Aorta (tissue), 5 donors: Measurements from ENCODE around the gene NUAK2. TPM values are rescaled to one million over a fixed set of nuclear protein-coding genes. Genes with fewer than 3 reads are reported as not detected.

Experiments used
- ATAC-seq: fragments of 200-7000 bp; cut with Tn5 transposase; one replicate; pipeline ENCODE4 v1.9.1; 2022; ENCODE audit warnings: moderate library complexity; ENCODE audit not compliant: low FRiP score
- DNase-seq, 2 donors: peaks; one replicate each; pipeline ENCODE4 v3.0.0-alpha.2; 2020
- H3K27ac ChIP-seq, 2 donors: one replicate each; pipeline ENCODE4 v1.5.1; 2013; ENCODE audit warnings: low read length in 2 of 2, mild to moderate bottlenecking in 2 of 2, moderate library complexity in 2 of 2, control low read depth in 1 of 2, inconsistent platforms in 1 of 2, low read depth in 1 of 2
- H3K27me3 ChIP-seq, 2 donors: one replicate each; pipeline ENCODE4 v1.6.1; 2013; ENCODE audit warnings: control low read depth in 1 of 2, low read length in 1 of 2, mild to moderate bottlenecking in 1 of 2, moderate library complexity in 1 of 2; ENCODE audit not compliant: insufficient read depth in 2 of 2, control insufficient read depth in 1 of 2
- H3K36me3 ChIP-seq, 2 donors: one replicate each; pipeline ENCODE4 v1.6.1; 2013; ENCODE audit warnings: control low read depth in 1 of 2, low read length in 1 of 2, mild to moderate bottlenecking in 1 of 2; ENCODE audit not compliant: insufficient read depth in 2 of 2, control insufficient read depth in 1 of 2
- H3K4me1 ChIP-seq, 2 donors: one replicate each; pipeline ENCODE4 v1.6.1; 2013; ENCODE audit warnings: low read length in 2 of 2, control low read depth in 1 of 2, mild to moderate bottlenecking in 1 of 2, moderate library complexity in 1 of 2; ENCODE audit not compliant: insufficient read depth in 2 of 2, control insufficient read depth in 1 of 2
- H3K4me3 ChIP-seq, 2 donors: one replicate each; pipeline ENCODE4 v1.5.1; 2013; ENCODE audit warnings: low read length in 2 of 2, control low read depth in 1 of 2, mild to moderate bottlenecking in 1 of 2
- H3K9me3 ChIP-seq: one replicate; pipeline ENCODE4 v1.6.1; 2013; ENCODE audit warnings: mild to moderate bottlenecking, low read length; ENCODE audit not compliant: control insufficient read depth
- WGBS, 2 donors: extraction: QIAGEN DNeasy Blood & Tissue Kit; methylation state at CpG; one replicate each; pipeline ENCODE4 v1.1.7; 2013; 5-methylcytosine and 5-hydroxymethylcytosine counted together
- intact Hi-C, 2 donors: fragments of 100-400 bp; cut with DNase I; formaldehyde crosslinking; loops; one replicate each; pipeline versions ENCODE4 v1.14.2 to v1.15.0; 2022
- polyA plus RNA-seq, 2 donors: library from polyadenylated mRNA; stranded (reverse); fragments of 200-250 nt; gene quantifications; one replicate each; pipeline ENCODE4 v1.2.3, GENCODE V29; 2013
- total RNA-seq, 2 donors: library from RNA; stranded (reverse); fragmentation: NEBNext Ultra II Directional; extraction: Animal tissue kit (Norgen Biotek cat#: 25700); gene quantifications; one replicate each; pipeline ENCODE4 v1.2.1, GENCODE V29; 2021
- donor health status: healthy with polysubstance abuse.
- donor health status: Bipolar disorder and iron deficiency.
- donor health status: DM: no; HTN: no; CAD: no.
- donor health status: DM: no; HTN: no; CAD: no.
- donor health status: DM: yes; HTN: yes; CAD: no.

The NUAK2 gene
- total and polyA plus RNA-seq, 4 donors = 0.49 to 3.0 (median 2.1) TPM

DNA sequence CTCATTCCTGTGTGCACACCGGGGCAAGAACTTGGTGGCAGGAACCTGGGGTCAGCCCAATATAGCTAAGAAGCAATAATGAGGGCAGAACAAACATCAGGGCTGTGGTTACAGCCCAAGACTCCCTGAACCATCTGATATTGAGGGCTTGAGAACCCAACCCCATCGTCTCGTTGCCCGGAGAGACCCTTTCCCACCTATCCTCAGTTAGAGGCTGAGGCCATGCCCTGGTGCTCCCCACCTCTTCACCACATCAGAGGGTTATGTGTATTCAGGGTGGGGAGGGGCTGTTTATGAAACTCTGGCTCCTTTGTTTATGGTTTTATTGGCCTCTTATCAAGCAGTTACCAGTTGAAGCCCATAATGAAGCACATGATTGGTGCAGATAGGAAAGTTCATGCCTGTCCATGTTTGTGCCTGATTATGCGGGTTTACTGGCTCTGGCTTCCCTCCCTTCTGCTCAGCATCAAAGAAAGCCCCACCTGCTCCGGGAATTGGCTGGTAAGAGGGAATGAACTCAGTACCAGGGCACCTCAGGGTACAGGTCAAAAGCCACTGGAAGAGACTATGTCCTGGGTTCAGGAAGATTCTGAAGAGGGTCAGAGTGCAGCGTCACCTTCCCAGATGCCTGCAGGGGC lies 14.5 kb downstream of the NUAK2 start:
- Histone ChIP-seq H3K27me3 (no peaks in the 10 kb centered on the region), H3K4me1 (no peaks in the 10 kb centered on the region), H3K36me3 (no peaks in the 10 kb centered on the region), H3K4me3 (no peak overlapping the region), H3K9me3 (no peaks in the 10 kb centered on the region), H3K27ac (no peak overlapping the region)
- no peak for DNase-seq
- WGBS, 2 donors = 94 to 96% methylated on average over 7 of the region's 7 CpGs
- intact Hi-C loops = no loop called here
- no peak for ATAC-seq

- WGBS, 2 donors = 94 to 95% methylated on average over 1 of the region's 1 CpG
- Histone ChIP-seq H3K4me3 (no peak overlapping the region), H3K36me3 (no peaks in the 10 kb centered on the region), H3K27ac (no peak overlapping the region), H3K4me1 (no peaks in the 10 kb centered on the region), H3K27me3 (no peaks in the 10 kb centered on the region), H3K9me3 (no peaks in the 10 kb centered on the region)
- ATAC-seq (no peak), DNase-seq (no peak)
- intact Hi-C loops = no loop called here
These were observed 16.9 kb downstream of the NUAK2 start for GRCh38 chr1:205304695-205305070.

DNA sequence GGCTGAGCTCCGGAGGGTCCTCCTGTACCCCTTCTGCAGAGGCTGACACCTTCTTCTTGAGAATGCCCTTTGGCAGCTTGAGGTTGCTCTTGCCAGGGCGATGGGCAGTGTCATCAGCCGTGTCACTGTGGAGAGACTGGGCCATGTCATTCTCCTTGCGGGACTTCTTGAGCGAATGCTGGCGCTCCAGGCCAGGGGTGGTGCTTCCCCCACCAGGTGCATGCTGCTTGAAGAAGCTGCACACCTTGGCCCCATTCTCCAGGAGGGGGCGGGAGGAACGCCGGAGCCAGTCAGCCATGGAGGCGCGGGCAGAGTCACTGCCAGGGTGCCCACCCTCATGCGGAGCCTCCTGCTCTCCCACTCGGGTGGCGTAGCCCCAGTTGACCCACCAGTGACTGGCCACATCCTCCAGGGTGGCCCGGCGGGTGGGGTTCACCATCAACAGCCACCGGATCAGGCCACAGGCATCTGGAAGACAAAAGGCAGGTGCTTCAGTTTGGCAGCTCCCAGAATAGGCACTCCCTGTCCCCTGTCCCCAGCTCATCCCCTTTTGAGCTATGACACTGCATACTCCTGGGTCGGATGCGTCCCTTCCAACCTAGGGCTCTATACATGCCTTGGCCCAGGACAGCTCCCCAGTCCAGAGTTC lies 17.4 kb downstream of the NUAK2 start:
- 94 to 96% methylated on average over 19 of the region's 19 CpGs for WGBS, 2 donors
- H3K4me1 ChIP-seq = no peaks in the 10 kb centered on the region
- no peaks in the 10 kb centered on the region for H3K36me3 ChIP-seq
- H3K27me3 ChIP-seq = no peaks in the 10 kb centered on the region
- H3K9me3 ChIP-seq = no peaks in the 10 kb centered on the region
- no peak overlapping the region for H3K27ac ChIP-seq
- DNase-seq = peak in 1 of 2 donors; percentile 37
- no peak overlapping the region for H3K4me3 ChIP-seq
- intact Hi-C loops = no loop called here
- ATAC-seq = no peak

DNA sequence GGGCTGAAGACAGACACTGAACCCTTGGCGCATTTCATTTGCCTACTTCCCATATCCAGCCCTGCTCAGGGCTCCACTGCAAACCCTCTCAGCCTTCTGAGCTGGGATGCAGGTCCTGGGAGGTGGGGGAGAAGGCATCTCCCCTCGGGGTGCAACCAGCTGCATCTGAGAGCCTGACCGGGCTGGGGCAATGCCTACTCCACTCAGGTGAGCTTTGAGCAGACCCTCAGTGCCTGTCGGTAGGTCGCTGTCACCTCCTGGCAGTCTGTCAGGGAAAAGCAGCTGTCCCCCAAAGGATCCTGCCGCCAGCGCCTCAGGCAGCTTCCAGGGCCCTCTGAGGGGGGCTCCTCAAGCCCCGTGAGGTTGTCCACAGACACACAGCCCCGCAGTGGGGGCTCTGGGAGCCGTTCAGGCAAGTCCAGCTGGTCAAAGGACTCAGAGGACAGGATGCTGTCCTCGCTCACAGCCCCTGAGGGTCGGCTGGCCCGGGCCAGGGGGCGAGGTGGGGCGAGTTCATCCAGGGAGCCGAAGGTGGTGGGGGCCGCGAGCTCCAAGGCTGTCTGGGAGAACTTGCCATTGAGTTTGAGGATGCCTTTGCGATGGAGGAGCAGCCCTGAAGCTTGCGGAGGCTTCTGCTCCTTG lies 18.2 kb downstream of the NUAK2 start:
- no peak for ATAC-seq
- DNase-seq = peak in 1 of 2 donors; percentile 34
- Histone ChIP-seq H3K27me3 (no peaks in the 10 kb centered on the region), H3K4me1 (no peaks in the 10 kb centered on the region), H3K9me3 (no peaks in the 10 kb centered on the region), H3K4me3 (no peak overlapping the region), H3K36me3 (no peaks in the 10 kb centered on the region), H3K27ac (no peak overlapping the region)
- intact Hi-C loops = no loop called here
- WGBS, 2 donors = 93% methylated on average over 20 of the region's 20 CpGs

GRCh38 chr1:205301842-205302588 lies 19.5 kb downstream of the NUAK2 start:
- intact Hi-C loops = no loop called here
- no peak overlapping the region for H3K27ac ChIP-seq
- ATAC-seq = no peak
- no peak overlapping the region for H3K4me3 ChIP-seq
- no peak for DNase-seq
- WGBS, 2 donors = 76 to 83% methylated on average over 6 of the region's 6 CpGs
- no peaks in the 10 kb centered on the region for H3K9me3 ChIP-seq
- H3K4me1 ChIP-seq = no peaks in the 10 kb centered on the region
- no peaks in the 10 kb centered on the region for H3K27me3 ChIP-seq
- no peaks in the 10 kb centered on the region for H3K36me3 ChIP-seq

DNA sequence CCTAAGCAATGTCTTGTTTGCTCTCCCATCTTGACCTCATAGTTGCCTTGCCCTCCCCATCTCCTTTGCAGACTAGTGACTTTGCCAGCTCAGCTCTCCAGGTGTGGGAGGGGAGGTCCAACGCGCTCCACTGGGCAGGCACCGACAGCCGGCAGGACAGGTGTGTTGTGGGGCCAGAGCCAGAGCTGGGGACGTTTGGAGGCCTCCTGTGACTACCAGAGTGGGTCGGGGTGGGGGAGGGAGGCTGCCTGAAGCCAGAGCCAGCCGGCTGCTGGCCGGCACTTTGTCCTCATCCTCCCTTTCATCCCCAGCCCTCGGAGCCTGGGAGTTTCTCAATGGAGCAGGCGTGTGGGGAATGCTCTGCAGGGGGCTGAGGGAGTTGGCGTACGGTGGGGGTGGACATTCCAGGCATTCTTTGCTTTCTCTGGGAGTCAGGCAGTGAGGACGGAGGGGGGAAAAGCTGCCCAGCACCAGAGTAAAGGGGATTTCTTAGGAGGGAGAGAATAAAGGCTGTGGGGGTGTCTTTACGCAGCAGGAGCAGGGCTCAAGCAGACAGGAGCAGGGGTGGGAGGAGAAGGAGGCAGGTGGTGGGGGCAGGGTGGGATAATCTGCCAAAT lies 20.2 kb downstream of the NUAK2 start:
- no peaks in the 10 kb centered on the region for H3K27me3 ChIP-seq
- no peak overlapping the region for H3K27ac ChIP-seq
- H3K9me3 ChIP-seq = no peaks in the 10 kb centered on the region
- DNase-seq (peak in 1 of 2 donors; percentile 83), ATAC-seq (peak; percentile 50)
- 16 to 17% methylated on average over 14 of the region's 14 CpGs for WGBS, 2 donors
- H3K36me3 ChIP-seq = no peaks in the 10 kb centered on the region
- no peak overlapping the region for H3K4me3 ChIP-seq
- H3K4me1 ChIP-seq = no peaks in the 10 kb centered on the region
- intact Hi-C loops = no loop called here

DNA sequence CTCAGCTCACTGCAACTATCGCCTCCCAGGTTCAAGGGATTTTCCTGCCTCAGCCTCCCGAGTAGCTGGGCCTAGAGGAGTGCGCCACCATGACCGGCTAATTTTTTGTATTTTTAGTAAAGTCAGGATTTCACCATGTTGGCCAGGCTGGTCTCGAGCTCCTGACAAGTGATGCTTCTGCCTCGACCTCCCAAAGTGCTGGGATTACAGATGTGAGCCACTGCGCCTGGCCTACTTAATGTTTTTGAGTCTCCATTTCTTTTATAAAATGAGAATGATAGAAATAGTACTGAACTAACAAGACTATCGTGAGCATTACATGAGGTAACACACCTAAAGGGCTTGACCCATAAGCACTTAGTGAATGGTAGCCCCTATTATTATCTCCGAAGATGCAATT lies 21.4 kb downstream of the NUAK2 start:
- H3K27ac ChIP-seq = no peak overlapping the region
- no peaks in the 10 kb centered on the region for H3K4me1 ChIP-seq
- no peak for DNase-seq
- no peak overlapping the region for H3K4me3 ChIP-seq
- no peaks in the 10 kb centered on the region for H3K9me3 ChIP-seq
- no peak for ATAC-seq
- intact Hi-C loops = no loop called here
- WGBS, 2 donors = 95 to 97% methylated on average over 9 of the region's 9 CpGs
- no peaks in the 10 kb centered on the region for H3K36me3 ChIP-seq
- H3K27me3 ChIP-seq = no peaks in the 10 kb centered on the region

- no peaks in the 10 kb centered on the region for H3K36me3 ChIP-seq
- DNase-seq (no peak), ATAC-seq (no peak)
- 77 to 80% methylated on average over 9 of the region's 9 CpGs for WGBS, 2 donors
- H3K27ac ChIP-seq = no peak overlapping the region
- intact Hi-C loops = no loop called here
- H3K4me1 ChIP-seq = no peaks in the 10 kb centered on the region
- H3K27me3 ChIP-seq = no peaks in the 10 kb centered on the region
- no peaks in the 10 kb centered on the region for H3K9me3 ChIP-seq
- no peak overlapping the region for H3K4me3 ChIP-seq
These were observed 23.2 kb downstream of the NUAK2 start for GRCh38 chr1:205298191-205298994.
